Germinal center (tissue), 1 donor: ENCODE results near the gene CRTAP.
"Not testable (repeated sequence)": the region's sequence is repeated elsewhere in the genome, so short reads cannot be mapped to it uniquely, and the experiment has no call there.

Experiments used
- DNase-seq: peaks from one replicate; pipeline ENCODE4 v3.0.0; 2012; ENCODE audit warnings: mixed read lengths, low spot score

CRTAP gene

DNA sequence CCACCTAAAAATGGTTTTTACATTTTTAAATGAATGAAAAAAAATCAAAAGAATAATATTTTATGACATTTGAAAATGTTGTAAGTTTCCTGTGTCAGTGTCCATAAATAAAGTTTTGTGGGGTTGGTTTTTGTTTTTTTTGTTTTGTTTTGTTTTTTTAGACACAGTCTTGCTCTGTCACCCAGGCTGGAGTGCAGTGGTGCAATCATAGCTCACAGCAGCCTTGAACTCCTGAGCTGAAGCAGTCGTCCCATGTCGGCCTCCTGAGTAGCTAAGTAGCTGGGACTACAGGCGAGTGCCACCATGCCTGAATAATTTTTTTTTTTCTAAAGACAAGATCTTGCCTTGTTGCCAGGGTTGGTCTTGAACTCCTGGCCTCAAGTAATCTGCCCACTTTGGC is 14.1 kb upstream of the CRTAP start:
- DNase-seq: no peak

DNA sequence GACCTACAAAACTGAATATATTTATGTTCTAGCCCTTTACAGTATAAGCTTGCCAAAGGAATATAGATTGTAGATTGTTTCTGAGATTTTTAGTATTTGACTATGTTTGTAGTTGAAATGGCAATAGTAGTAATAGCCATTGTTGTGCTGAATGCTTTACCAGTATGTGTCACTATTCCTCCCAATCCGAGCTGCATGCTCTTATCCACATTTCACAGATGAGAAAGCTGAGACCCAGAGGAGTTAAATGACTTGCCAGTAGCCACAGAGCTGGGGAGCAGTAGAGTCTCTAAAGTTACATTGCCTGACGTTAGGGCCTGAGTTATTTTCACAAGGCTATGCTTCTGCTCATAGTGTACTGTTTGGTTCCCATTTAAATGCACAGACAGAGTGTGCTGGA is 13.6 kb upstream of the CRTAP start:
- DNase-seq: no peak

- no peak for DNase-seq
These were observed 10.8 kb upstream of the CRTAP start for GRCh38 chr3:33103034-33103433.

DNA sequence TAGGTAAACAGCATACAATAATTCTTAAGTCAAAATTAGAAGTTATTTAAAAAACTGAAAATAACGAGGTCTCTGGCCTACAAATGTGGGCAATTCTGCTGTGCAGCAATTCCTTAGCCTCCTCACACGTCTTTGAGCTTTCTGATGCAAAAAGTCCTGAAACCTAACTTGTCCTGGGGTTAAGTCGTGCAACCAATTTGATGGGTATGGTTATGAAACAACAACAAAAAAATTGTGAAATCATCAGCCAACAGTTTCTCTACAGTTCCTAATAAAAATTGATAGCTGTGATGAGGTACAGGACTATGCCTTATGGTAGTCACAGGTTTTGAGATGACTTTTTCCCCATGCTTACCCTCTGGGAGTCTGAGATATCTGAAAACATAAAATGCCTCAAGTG is 10.3 kb upstream of the CRTAP start:
- DNase-seq: no peak

- DNase-seq: no peak
These were observed 9.0 kb upstream of the CRTAP start for GRCh38 chr3:33104803-33105202.

DNA sequence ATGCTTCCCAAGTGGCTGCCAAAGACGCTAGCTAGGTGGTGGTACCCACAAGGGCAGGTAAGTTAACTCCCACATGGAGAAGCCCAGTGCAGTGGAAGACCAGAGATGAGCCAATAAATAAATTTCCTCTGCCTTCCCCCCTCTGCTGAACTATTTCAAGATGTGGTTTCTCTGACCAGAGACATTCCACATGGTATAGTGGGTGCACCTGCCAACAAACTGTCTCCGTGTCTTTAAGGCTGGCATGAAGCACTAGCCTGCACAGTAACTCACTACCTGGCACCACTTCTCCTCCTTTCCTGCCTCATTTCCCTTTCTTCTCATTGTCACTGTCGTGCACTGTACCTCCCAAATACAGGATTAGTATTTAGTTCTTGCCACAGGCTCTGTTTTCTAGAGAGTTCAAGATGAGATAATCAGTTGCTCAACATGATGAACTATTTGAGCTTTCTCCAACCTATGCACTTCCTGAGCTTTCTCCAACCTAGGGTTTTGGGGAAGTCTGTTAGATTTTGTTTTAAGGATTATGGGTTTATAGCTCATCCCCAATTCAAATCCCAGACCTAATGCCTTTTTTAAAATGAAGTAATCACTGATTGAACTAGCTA is 8.4 kb upstream of the CRTAP start:
- no peak for DNase-seq

GRCh38 chr3:33106854-33107253 is 7.0 kb upstream of the CRTAP start:
- DNase-seq: peak; percentile 56

DNA sequence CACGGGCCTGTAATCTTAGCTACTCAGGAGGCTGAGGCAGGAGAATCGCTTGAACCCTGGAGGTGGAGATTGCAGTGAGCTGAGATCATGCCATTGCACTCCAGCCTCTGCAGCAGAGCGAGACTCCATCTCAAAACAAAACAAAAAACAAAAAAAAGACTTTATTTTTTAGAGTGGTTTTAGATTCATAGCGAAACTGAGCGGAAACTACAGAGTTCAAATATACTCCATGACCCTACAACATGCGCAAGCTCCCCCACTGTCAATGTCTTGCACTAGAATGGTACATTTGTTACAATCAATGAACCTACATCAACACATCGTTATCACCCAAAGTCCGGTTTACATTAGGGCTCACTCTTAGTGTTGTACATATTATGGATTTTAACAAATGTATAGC is 2.2 kb upstream of the CRTAP start:
- DNase-seq: no peak

DNA sequence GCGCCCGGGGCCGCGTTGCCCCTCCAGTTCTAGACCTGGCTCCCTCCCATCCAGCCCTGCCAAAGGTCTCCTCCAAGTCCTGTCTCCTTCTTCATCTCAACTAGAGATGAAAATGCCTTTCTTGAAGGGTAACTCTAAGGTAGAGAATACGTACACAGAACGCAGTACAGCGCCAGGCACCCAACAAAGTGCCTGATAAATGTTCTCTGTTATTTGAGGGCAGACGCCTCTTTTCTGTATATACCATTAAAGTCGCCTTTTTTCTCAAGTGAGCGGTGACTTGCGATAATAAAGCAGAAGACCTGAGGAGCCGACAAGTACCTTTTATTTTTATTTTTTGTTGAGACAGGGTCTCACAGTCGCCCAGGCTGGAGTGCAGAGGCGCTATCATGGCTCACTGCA is 809 bp downstream of the CRTAP start:
- no peak for DNase-seq

- no peak for DNase-seq
These were observed 1.4 kb downstream of the CRTAP start for GRCh38 chr3:33115024-33115768.

- DNase-seq: no peak
These were observed 3.6 kb downstream of the CRTAP start for GRCh38 chr3:33117461-33117860.

DNA sequence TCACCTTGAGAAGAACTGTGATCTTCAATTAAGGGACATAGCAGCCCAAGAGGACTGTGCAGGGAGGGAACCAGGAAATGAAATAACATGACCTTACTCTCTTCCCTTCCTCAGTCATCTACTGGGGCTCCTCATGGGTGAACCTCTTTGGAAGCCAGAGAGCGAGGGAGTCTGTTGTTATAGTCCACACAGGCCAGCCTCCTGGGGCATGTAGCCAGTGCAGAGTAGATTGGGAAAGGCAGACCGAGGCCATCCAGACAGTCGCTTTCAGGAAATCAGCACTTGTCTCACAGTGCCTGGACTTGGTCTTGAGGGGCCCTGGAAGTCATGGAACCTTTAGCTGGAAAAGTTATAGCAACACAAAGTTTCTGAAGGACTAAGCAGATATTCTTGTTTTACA is 6.1 kb downstream of the CRTAP start:
- no peak for DNase-seq

- DNase-seq: no peak
These were observed 9.2 kb downstream of the CRTAP start for GRCh38 chr3:33122991-33123390.

DNA sequence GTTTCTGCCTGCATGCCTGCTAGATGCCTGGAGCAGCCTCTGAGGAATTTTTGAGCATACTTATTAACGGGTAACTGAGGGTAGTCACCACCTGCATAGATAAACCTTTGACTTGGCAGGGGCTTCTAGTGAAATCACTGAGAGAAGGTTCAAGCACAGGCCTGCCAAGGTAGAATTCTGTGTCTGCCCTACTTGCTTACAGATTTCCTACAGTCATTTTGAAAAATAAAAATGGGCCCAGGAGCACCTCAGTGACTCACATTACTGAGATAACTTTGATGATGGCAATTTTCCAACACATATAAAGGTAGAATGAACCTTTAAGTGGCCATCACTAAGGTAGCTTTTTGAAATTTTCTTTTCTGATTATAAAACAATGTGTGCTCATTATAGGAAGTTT is 10.8 kb downstream of the CRTAP start:
- DNase-seq: no peak

GRCh38 chr3:33125840-33126239 is 12.0 kb downstream of the CRTAP start:
- no peak for DNase-seq

GRCh38 chr3:33128706-33129105 is 14.9 kb downstream of the CRTAP start:
- no peak for DNase-seq

GRCh38 chr3:33130144-33130543 is 16.3 kb downstream of the CRTAP start:
- no peak for DNase-seq

GRCh38 chr3:33131331-33132018 is 17.7 kb downstream of the CRTAP start:
- DNase-seq: peak; percentile 75

- no peak for DNase-seq
These were observed 18.2 kb downstream of the CRTAP start for GRCh38 chr3:33132019-33132360.

DNA sequence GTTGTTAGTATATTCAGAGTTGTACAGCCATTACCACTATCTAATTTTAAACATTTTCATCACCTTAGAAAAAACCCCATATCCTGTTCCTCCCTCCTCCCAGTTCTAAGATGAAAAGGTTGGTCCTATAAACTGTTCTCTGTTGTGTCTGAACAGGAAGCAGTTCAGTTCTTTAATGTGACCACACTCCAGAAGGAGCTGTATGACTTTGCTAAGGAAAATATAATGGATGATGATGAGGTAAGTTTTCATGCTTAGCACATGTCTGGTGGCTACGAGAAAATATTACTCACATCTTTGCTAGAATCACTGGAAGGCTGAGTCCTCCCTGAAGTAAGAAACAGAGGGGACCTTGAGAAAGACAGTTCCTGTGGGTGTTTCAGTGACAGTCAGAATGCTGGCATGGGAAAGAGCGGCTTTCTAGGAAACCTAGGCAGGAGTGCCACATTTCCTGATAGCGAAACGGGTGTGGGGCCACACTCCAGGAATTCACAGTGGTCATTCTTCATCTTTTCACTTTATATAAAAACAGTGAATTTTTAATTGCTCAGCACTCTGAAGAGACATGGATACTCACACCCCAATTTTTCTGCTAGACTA is 20.3 kb downstream of the CRTAP start:
- DNase-seq: no peak

- no peak for DNase-seq
These were observed 23.9 kb downstream of the CRTAP start for GRCh38 chr3:33137691-33138090.

DNA sequence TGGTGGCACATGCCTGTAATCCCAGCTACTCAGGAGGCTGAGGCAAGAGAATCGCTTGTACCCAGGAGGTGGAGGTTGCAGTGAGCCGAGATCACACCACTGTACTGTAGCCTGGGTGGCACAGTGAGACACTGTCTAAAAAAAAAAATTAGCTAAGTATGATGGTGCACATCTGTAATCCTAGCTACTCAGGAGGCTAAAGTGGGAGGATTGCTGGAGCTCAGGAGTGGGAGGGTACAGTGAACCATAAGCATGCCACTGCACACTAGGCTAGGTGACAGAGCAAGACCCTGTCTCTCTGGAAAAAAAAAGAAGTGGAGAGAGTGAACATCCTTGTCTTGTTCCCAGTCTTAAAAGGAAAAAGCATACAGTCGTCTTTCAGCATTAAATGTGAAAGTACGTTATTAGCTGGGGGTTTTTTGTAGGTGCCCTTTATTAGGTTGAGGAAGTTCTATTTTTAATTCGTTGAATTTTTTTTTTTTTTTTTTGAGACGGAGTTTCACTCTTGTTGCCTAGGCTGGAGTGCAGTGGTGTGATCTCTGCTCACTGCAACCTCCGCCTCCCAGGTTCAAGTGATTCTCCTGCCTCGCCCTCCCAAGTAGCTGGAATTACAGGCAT is 25.3 kb downstream of the CRTAP start:
- not testable (repeated sequence) for DNase-seq

GRCh38 chr3:33139996-33140395 is 26.2 kb downstream of the CRTAP start:
- no peak for DNase-seq
